Liver (tissue), 3 donors: ENCODE measurements around the gene WDR90.

Experiments
- JUND ChIP-seq, 2 donors: IDR thresholded peaks; 2 replicates each; pipeline ENCODE4 v1.6.1; 2016; ENCODE audit warnings: antibody characterized with exemption in 2 of 2
- TF ChIP-seq, protein P1 (sequence below): fragments of 150-350 bp; IDR thresholded peaks from 2 replicates; pipeline ENCODE4 v1.5.1; 2017; ENCODE audit warnings: improper control_type of control experiment, low read depth, low read length; ENCODE audit not compliant: missing input control
- donor health status: healthy.
- donor health status: healthy.

DNA sequence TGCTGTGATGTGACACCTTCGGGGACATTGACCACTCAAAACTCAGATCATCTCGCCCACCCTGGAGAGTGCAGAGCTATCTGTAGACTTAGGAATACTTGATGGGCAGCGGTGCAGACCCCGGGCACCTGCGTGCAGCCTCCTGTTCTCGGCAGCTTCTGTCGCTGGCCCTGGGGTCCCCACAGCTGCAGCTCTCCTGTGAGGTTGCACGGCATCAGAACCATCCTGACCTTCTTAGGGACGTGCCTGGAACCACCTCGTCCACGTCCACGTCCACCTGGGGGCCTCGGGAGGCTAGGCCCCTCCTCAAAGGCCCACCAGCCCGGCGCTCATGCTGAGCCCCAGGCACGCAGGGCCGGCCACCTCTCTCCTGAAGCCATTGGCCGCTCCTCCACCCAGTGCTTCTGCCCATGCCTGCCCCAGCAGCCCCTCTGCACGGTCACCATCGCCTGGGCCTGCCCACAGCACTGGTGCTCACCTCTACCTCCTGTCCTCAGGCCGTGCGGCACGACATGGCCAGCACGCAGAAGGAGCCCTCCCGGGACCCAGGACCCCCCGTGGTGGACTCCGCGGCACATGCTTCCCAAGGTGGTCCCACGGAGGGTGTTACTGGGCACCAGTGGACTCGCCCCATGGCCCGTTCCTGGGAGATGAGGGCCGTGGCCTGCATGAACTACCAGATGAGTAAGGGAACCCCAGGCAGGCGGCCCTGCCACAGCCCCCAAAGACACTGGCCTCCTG lies 20.7 kb upstream of the WDR90 start:
- no peak for TF ChIP-seq JUND (IDR thresholded peaks at IDR 0.05)
- TF ChIP-seq, protein P1, sequence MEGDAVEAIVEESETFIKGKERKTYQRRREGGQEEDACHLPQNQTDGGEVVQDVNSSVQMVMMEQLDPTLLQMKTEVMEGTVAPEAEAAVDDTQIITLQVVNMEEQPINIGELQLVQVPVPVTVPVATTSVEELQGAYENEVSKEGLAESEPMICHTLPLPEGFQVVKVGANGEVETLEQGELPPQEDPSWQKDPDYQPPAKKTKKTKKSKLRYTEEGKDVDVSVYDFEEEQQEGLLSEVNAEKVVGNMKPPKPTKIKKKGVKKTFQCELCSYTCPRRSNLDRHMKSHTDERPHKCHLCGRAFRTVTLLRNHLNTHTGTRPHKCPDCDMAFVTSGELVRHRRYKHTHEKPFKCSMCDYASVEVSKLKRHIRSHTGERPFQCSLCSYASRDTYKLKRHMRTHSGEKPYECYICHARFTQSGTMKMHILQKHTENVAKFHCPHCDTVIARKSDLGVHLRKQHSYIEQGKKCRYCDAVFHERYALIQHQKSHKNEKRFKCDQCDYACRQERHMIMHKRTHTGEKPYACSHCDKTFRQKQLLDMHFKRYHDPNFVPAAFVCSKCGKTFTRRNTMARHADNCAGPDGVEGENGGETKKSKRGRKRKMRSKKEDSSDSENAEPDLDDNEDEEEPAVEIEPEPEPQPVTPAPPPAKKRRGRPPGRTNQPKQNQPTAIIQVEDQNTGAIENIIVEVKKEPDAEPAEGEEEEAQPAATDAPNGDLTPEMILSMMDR: no peak
